IMR-90 (cell line): ENCODE results near the gene ADAMTS16.

Source experiments
- BHLHE40 ChIP-seq: fragments of 150-350 bp; IDR thresholded peaks from 2 replicates; pipeline ENCODE4 v1.6.1; 2016; ENCODE audit warnings: mild to moderate bottlenecking, low read depth, low read length
- CEBPB ChIP-seq: IDR thresholded peaks from 2 replicates; pipeline ENCODE4 v1.6.1; 2012; ENCODE audit warnings: low read depth, low read length, improper control_type of control experiment
- CHD1 ChIP-seq: IDR thresholded peaks from 2 replicates; pipeline ENCODE4 v1.6.1; 2012; ENCODE audit warnings: low read depth, low read length, improper control_type of control experiment
- CTCF ChIP-seq: conservative IDR thresholded peaks from 2 replicates; pipeline ENCODE4 v1.5.1; 2012; ENCODE audit warnings: mild to moderate bottlenecking, low read depth, low read length, improper control_type of control experiment
- ELK1 ChIP-seq: fragments of 150-350 bp; IDR thresholded peaks from 2 replicates; pipeline ENCODE4 v1.6.1; 2016; ENCODE audit warnings: low read depth, mild to moderate bottlenecking, low read length, moderate library complexity, borderline replicate concordance
- FOS ChIP-seq: fragments of 150-350 bp; IDR thresholded peaks from 2 replicates; pipeline ENCODE4 v1.6.1; 2016; ENCODE audit warnings: low read depth, low read length
- MAFK ChIP-seq: IDR thresholded peaks from 2 replicates; pipeline ENCODE4 v1.6.1; 2012; ENCODE audit warnings: low read depth, low read length, improper control_type of control experiment
- MXI1 ChIP-seq: IDR thresholded peaks from 2 replicates; pipeline ENCODE4 v1.6.1; 2012; ENCODE audit warnings: low read depth, mild to moderate bottlenecking, low read length, moderate library complexity, borderline replicate concordance
- POLR2A ChIP-seq: IDR thresholded peaks from 2 replicates; pipeline ENCODE4 v1.6.1; 2012; ENCODE audit warnings: mild to moderate bottlenecking, low read depth, low read length
- RAD21 ChIP-seq: IDR thresholded peaks from 2 replicates; pipeline ENCODE4 v1.6.1; 2012; ENCODE audit warnings: low read length, improper control_type of control experiment
- RCOR1 ChIP-seq: IDR thresholded peaks from 2 replicates; pipeline ENCODE4 v1.6.1; 2012; ENCODE audit warnings: mild to moderate bottlenecking, low read length, improper control_type of control experiment; ENCODE audit not compliant: insufficient replicate concordance
- RFX5 ChIP-seq: IDR thresholded peaks from 2 replicates; pipeline ENCODE4 v1.8.0; 2012; ENCODE audit warnings: low read depth, mild to moderate bottlenecking, low read length, moderate library complexity
- SMC3 ChIP-seq: fragments of 150-350 bp; IDR thresholded peaks from 2 replicates; pipeline ENCODE4 v1.6.1; 2016; ENCODE audit warnings: low read depth, mild to moderate bottlenecking, antibody characterized with exemption, low read length, moderate library complexity
- TF ChIP-seq, protein P1 (sequence below): fragments of 150-350 bp; IDR thresholded peaks from 2 replicates; pipeline ENCODE4 v1.6.1; 2017; ENCODE audit warnings: mild to moderate bottlenecking, antibody characterized with exemption, low read length, low read depth

- TF ChIP-seq CTCF, result no peak
- no peak for TF ChIP-seq SMC3
- TF ChIP-seq RAD21, result no peak
- no peak for TF ChIP-seq POLR2A
- no peak for TF ChIP-seq MXI1
- TF ChIP-seq, protein P1, sequence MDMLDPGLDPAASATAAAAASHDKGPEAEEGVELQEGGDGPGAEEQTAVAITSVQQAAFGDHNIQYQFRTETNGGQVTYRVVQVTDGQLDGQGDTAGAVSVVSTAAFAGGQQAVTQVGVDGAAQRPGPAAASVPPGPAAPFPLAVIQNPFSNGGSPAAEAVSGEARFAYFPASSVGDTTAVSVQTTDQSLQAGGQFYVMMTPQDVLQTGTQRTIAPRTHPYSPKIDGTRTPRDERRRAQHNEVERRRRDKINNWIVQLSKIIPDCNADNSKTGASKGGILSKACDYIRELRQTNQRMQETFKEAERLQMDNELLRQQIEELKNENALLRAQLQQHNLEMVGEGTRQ, result no peak
- no peak for TF ChIP-seq ELK1
- TF ChIP-seq RCOR1, result no peak
- TF ChIP-seq FOS, result no peak
- TF ChIP-seq RFX5, result no peak
- no peak for TF ChIP-seq MAFK
- TF ChIP-seq BHLHE40, result no peak
- TF ChIP-seq CEBPB, result no peak
- TF ChIP-seq CHD1, result no peak
Observed at GRCh38 chr5:5240234-5240633, 100.1 kb downstream of the ADAMTS16 start.
